Measurements from ENCODE around the gene BBX.

BBX gene

DNA sequence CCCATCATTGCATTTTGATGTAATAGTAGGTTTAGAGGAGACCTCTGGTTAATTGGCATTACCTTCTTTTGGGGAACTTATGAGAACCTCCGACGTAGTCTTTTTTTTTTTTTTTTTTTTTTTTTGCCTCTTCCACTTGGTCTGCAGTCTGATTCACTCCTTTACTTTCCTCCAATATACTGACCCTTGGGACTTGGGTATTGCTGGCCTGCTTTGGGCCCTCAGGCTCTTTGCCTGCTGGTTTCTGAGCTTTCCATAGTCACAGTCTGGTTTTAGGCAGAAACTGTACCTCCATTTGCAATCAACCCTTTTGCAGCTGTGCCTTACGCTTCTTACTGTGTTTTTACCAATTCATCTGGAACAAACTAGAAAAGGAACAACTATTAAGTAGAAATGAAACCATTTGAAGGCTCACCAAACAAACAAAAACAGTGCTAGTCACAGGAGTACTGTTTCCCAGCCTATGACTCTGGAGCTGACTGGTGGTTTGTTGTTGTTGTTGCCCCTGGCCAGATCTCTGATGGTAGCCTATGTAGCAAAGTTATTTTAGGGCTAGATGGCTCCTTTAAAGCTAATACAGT is 272.8 kb downstream of the BBX start:
- in situ Hi-C loops (cut with MboI; ENCODE audit: low sequenced_read_pairs, unreplicated experiment), result no loop called here

DNA sequence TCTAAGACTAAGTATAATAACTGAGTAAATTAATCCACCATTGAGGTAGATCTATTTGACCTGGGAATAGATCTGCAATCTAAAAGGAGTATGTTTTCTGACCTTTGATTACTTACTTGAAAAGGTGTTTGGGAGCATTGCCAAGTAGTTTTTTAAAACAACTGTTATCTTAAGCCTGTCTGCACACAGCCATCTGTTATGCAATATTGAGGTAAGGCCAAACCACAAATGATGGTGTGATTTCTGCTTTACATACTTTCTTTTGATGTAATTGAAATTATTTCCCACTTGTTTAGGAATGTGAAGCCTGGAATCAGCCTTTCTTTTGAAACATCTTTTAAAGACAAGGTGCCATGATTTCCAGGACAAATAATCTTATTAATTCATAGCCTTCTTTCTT is 274.0 kb downstream of the BBX start:
- in situ Hi-C loops (cut with MboI; ENCODE audit: low sequenced_read_pairs, unreplicated experiment), result no loop called here
- TF ChIP-seq, protein P1, sequence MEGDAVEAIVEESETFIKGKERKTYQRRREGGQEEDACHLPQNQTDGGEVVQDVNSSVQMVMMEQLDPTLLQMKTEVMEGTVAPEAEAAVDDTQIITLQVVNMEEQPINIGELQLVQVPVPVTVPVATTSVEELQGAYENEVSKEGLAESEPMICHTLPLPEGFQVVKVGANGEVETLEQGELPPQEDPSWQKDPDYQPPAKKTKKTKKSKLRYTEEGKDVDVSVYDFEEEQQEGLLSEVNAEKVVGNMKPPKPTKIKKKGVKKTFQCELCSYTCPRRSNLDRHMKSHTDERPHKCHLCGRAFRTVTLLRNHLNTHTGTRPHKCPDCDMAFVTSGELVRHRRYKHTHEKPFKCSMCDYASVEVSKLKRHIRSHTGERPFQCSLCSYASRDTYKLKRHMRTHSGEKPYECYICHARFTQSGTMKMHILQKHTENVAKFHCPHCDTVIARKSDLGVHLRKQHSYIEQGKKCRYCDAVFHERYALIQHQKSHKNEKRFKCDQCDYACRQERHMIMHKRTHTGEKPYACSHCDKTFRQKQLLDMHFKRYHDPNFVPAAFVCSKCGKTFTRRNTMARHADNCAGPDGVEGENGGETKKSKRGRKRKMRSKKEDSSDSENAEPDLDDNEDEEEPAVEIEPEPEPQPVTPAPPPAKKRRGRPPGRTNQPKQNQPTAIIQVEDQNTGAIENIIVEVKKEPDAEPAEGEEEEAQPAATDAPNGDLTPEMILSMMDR (IDR thresholded peaks at IDR 0.05; ENCODE audit: borderline replicate concordance, control extremely low read depth, extremely low read depth, insufficient read depth, missing control alignments), result no peak

More for the DNA sequence above, 272.8 kb downstream of the BBX start:
- TF ChIP-seq, protein P1 (IDR thresholded peaks at IDR 0.05; ENCODE audit: borderline replicate concordance, control extremely low read depth, extremely low read depth, insufficient read depth, missing control alignments), result no peak
- no peak for DNase-seq (ENCODE audit: low spot score)

DNA sequence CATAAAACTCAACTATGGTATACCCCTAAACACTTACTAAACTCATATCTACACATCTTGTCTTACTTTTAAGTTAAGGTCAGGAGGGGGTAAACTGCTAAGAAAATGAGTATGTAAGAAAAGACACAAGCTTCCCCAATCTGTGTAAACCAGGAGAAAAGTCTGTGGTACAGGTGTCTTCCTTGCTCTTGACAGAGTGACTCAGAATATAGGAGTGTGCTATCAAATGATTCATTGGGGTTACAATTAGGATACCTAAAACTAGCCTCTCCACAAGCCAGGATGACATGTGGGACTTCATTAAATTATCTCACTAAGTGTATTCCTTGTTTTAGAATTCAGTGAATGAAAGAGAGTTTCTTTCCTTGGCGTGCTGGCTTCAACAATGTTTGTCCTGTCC is 274.8 kb downstream of the BBX start:
- no peak for DNase-seq (ENCODE audit: low spot score)
- TF ChIP-seq, protein P1 (IDR thresholded peaks at IDR 0.05; ENCODE audit: borderline replicate concordance, control extremely low read depth, extremely low read depth, insufficient read depth, missing control alignments), result no peak
- in situ Hi-C loops (cut with MboI; ENCODE audit: low sequenced_read_pairs, unreplicated experiment), result no loop called here

More for the DNA sequence above, 274.0 kb downstream of the BBX start:
- DNase-seq (ENCODE audit: low spot score), result no peak

DNA sequence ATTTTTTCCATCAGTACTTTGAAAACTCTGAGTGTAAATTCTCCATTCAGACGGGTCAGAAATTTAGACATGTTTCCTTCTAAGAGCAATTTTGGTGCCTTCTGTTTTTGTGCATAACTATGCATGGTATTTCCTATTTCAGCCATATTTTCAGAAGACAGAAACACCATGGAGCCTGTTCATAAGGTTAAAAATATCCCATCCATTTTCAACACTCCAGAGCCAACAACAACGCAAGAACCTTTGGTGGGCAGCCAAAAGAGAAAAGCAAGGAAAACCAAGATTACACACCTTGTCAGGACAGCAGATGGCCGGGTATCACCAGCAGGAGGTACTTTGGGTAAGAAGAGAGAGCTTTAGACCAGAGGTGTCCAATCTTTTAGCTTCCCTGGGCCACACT is 275.6 kb downstream of the BBX start:
- DNase-seq (ENCODE audit: low spot score), result no peak
- TF ChIP-seq, protein P1 (IDR thresholded peaks at IDR 0.05; ENCODE audit: borderline replicate concordance, control extremely low read depth, extremely low read depth, insufficient read depth, missing control alignments), result no peak
- in situ Hi-C loops (cut with MboI; ENCODE audit: low sequenced_read_pairs, unreplicated experiment), result no loop called here

DNA sequence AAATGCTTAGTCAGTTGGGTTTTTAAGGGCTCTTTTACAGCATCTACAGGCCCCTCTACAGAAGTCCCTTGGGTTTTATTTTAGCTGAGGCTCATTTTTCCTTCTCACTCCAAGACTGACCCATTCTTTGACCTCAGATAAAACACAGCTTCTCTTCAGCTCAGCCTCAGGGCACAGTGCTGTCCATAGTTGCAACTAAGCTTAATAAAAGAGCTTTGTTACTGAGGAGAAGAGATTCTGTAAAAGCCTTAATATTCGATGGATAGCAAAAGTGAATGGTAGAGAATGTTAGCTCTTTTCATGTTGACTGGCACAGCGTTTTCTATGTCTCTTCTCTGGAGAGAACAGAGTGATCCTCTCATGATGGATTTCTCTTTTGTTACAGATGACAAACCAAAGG is 277.9 kb downstream of the BBX start:
- DNase-seq (ENCODE audit: low spot score), result no peak
- in situ Hi-C loops (cut with MboI; ENCODE audit: low sequenced_read_pairs, unreplicated experiment), result no loop called here
- TF ChIP-seq, protein P1 (IDR thresholded peaks at IDR 0.05; ENCODE audit: borderline replicate concordance, control extremely low read depth, extremely low read depth, insufficient read depth, missing control alignments), result no peak

DNA sequence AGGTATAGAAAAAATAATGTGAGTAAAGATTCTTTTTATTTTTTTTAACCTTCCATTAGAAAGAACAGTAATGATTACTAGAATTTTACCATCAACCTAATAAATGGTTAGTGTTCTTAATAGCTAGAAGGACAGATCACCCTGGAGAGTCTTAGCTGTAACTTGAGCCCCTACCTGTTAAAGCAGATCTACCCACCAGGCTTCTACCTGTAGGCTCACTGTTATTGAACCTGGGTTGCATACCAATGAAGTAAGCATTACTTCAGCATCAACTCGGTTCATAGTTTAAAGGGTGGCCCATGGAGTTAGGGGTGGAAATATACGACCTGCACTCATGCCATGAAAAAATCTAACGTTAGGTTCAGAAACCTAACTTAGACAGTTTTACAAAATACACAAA is 280.4 kb downstream of the BBX start:
- DNase-seq (ENCODE audit: low spot score), result no peak
- TF ChIP-seq, protein P1 (IDR thresholded peaks at IDR 0.05; ENCODE audit: borderline replicate concordance, control extremely low read depth, extremely low read depth, insufficient read depth, missing control alignments), result no peak
- in situ Hi-C loops (cut with MboI; ENCODE audit: low sequenced_read_pairs, unreplicated experiment), result no loop called here

Measured in GM13976 (cell line).